Lower lobe of right lung (tissue), 2 donors: ENCODE results near the gene OLR1. TPM values are rescaled to one million over a fixed set of nuclear protein-coding genes. Genes with fewer than 3 reads are reported as not detected.

Experiments
- ATAC-seq, 2 donors: fragments of 200-7000 bp; cut with Tn5 transposase; one replicate each; pipeline ENCODE4 v1.9.1; 2020 to 2022; ENCODE audit warnings: mild to moderate bottlenecking in 2 of 2, moderate library complexity in 2 of 2
- DNase-seq: peaks from one replicate; pipeline ENCODE4 v3.0.0-alpha.2; 2020
- H3K27ac ChIP-seq: fragments of 200-600 bp; one replicate; pipeline ENCODE4 v1.8.0; 2022
- H3K27me3 ChIP-seq: fragments of 200-600 bp; one replicate; pipeline ENCODE4 v1.8.0; 2022; ENCODE audit warnings: low read depth
- H3K36me3 ChIP-seq: fragments of 200-600 bp; one replicate; pipeline ENCODE4 v1.8.0; 2022; ENCODE audit warnings: mild to moderate bottlenecking
- H3K4me1 ChIP-seq: fragments of 200-600 bp; one replicate; pipeline ENCODE4 v1.8.0; 2022
- H3K4me3 ChIP-seq: fragments of 200-600 bp; one replicate; pipeline ENCODE4 v1.8.0; 2022; ENCODE audit warnings: mild to moderate bottlenecking
- H3K9me3 ChIP-seq: fragments of 200-600 bp; one replicate; pipeline ENCODE4 v1.8.0; 2022
- intact Hi-C: fragments of 100-400 bp; cut with DNase I; formaldehyde crosslinking; loops from one replicate; pipeline ENCODE4 v1.11.0; 2022
- total RNA-seq: library from RNA; stranded (reverse); fragmentation: NEBNext Ultra II Directional; extraction: Animal tissue kit (Norgen Biotek cat#: 25700); gene quantifications from one replicate; pipeline ENCODE4 v1.2.1, GENCODE V29; 2021
- TF ChIP-seq, protein P1 (sequence below): fragments of 200-600 bp; IDR thresholded peaks from one replicate; pipeline ENCODE4 v1.8.0; 2022; ENCODE audit warnings: antibody characterized with exemption, mild to moderate bottlenecking
- donor health status: DM: no; HTN: yes; CAD: no; lungs with severe emphysema.

The OLR1 gene
- total RNA-seq, 1 donor from 2014 or later, result 172 TPM

GRCh38 chr12:10155966-10156365 is 16.0 kb downstream of the OLR1 start:
- H3K27ac ChIP-seq, result no peak overlapping the region
- intact Hi-C loops, result no loop called here

DNA sequence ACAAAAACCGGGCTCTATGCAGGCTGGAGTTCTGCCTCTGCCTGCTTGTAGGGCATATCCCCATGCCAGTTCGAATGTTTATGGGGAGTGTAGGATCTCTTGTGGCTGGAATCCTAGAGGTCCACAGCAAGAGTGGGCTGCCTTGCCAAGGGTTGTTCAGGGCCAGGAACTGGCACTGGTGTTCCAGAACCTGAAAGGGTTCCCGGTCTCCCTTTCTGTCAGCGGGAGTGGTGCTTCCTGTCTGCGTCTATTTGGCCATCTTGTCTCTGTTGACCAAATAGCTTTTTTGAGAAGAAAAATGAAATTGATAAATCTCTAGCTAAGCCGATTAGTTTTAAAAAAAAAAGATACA is 17.8 kb downstream of the OLR1 start:
- Histone ChIP-seq H3K27ac (peak overlapping the region; percentile 79), H3K4me3 (peak overlapping the region; percentile 66), H3K36me3 (no peaks in the 10 kb centered on the region), H3K27me3 (no peaks in the 10 kb centered on the region), H3K4me1 (peaks cover 8% of the 10 kb centered on the region), H3K9me3 (no peaks in the 10 kb centered on the region)
- ATAC-seq, result peak in 1 of 2 donors; percentile 21
- intact Hi-C loops, result no loop called here
- no peak for DNase-seq
- TF ChIP-seq, protein P1, sequence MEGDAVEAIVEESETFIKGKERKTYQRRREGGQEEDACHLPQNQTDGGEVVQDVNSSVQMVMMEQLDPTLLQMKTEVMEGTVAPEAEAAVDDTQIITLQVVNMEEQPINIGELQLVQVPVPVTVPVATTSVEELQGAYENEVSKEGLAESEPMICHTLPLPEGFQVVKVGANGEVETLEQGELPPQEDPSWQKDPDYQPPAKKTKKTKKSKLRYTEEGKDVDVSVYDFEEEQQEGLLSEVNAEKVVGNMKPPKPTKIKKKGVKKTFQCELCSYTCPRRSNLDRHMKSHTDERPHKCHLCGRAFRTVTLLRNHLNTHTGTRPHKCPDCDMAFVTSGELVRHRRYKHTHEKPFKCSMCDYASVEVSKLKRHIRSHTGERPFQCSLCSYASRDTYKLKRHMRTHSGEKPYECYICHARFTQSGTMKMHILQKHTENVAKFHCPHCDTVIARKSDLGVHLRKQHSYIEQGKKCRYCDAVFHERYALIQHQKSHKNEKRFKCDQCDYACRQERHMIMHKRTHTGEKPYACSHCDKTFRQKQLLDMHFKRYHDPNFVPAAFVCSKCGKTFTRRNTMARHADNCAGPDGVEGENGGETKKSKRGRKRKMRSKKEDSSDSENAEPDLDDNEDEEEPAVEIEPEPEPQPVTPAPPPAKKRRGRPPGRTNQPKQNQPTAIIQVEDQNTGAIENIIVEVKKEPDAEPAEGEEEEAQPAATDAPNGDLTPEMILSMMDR, result no peak

More at GRCh38 chr12:10155966-10156365, 16.0 kb downstream of the OLR1 start:
- H3K4me3 ChIP-seq, result no peak overlapping the region
- no peaks in the 10 kb centered on the region for H3K9me3 ChIP-seq
- no peak for DNase-seq
- ATAC-seq, result no peak
- TF ChIP-seq, protein P1, result no peak
- H3K27me3 ChIP-seq, result no peaks in the 10 kb centered on the region
- H3K4me1 ChIP-seq, result peaks cover 8% of the 10 kb centered on the region
- no peaks in the 10 kb centered on the region for H3K36me3 ChIP-seq

DNA sequence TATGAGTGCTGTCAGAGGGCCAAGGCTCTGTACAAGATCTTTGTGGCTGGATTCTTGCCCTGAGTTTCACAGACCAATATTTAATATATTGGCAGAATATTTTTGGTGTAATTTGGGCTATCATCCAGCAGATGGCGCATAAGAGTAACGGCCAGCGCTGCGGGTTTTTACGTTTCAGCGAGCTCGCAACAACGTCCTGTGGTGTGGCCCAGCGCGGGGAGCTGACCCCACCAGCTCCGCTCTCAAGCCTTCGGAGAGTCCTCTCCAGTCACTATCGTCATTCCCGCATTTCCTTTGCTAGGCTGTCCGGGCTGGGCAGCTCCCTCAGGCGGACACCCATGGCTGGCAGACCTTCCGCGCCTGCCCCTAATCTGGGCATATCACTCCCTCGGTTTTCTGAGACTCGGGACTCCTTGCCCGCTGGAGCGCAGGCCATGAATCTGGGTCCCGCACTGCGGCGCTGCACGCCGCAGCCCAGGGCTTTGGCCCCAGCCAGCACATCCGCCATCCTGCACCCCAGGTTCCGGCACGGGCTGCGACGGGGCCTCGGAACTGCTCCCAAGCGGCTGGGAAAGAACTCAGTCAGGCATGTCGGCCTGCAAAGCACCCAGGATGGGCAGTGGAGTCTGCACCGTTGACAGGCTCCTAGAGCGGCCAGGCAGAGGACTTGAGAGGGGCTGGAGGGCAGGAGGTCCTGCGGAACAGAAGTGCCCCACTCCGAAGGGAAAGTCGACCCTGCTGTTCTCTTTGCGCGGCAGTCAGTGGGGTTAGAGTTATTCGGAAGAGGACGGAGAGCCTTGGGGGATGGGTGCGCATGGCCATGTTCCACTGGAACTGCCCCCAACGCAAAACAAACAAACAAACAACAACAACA is 18.4 kb downstream of the OLR1 start:
- Histone ChIP-seq H3K9me3 (no peaks in the 10 kb centered on the region), H3K36me3 (no peaks in the 10 kb centered on the region), H3K27ac (peak overlapping the region; percentile 79), H3K27me3 (no peaks in the 10 kb centered on the region), H3K4me3 (peak overlapping the region; percentile 66), H3K4me1 (peaks cover 8% of the 10 kb centered on the region)
- ATAC-seq (peak; percentile 87 to 96), DNase-seq (peak; percentile 86)
- intact Hi-C loops, result no loop called here
- TF ChIP-seq, protein P1, result peak; percentile 71

GRCh38 chr12:10151621-10152020 is 20.3 kb downstream of the OLR1 start:
- TF ChIP-seq, protein P1, result no peak
- H3K27ac ChIP-seq, result no peak overlapping the region
- no peak for ATAC-seq
- peaks cover 8% of the 10 kb centered on the region for H3K4me1 ChIP-seq
- no peak overlapping the region for H3K4me3 ChIP-seq
- no peaks in the 10 kb centered on the region for H3K27me3 ChIP-seq
- no peaks in the 10 kb centered on the region for H3K36me3 ChIP-seq
- intact Hi-C loops, result no loop called here
- H3K9me3 ChIP-seq, result no peaks in the 10 kb centered on the region
- no peak for DNase-seq

GRCh38 chr12:10147714-10148403 is 24.1 kb downstream of the OLR1 start:
- Histone ChIP-seq H3K27ac (no peak overlapping the region), H3K4me3 (no peak overlapping the region), H3K27me3 (no peaks in the 10 kb centered on the region), H3K36me3 (no peaks in the 10 kb centered on the region), H3K9me3 (no peaks in the 10 kb centered on the region), H3K4me1 (peaks cover 4% of the 10 kb centered on the region)
- no peak for DNase-seq
- TF ChIP-seq, protein P1, result no peak
- no peak for ATAC-seq
- intact Hi-C loops, result no loop called here
